Measurements from ENCODE around the gene UBE2U.

UBE2U gene

GRCh38 chr1:64203420-64203819 lies at the start of gene UBE2U:
UBE2U (plus strand) TSS chr1:64203623; CDS start chr1:64204051, 428 bp downstream.
- no peak for DNase-seq (ENCODE audit: low spot score)

GRCh38 chr1:64155278-64155677 lies 48.1 kb upstream of the UBE2U start:
- no peak for DNase-seq (ENCODE audit: low spot score)

GRCh38 chr1:64161357-64161941 lies 42.0 kb upstream of the UBE2U start:
- DNase-seq (ENCODE audit: low spot score), result peak; percentile 51

GRCh38 chr1:64162151-64162550 lies 41.3 kb upstream of the UBE2U start:
- DNase-seq (ENCODE audit: low spot score), result no peak

- no peak for DNase-seq (ENCODE audit: low spot score)
Observed at GRCh38 chr1:64162804-64163203, 40.6 kb upstream of the UBE2U start.

- no peak for DNase-seq (ENCODE audit: low spot score)
Observed at GRCh38 chr1:64163431-64163830, 40.0 kb upstream of the UBE2U start.

- peak; percentile 32 for DNase-seq (ENCODE audit: low spot score)
Observed at GRCh38 chr1:64163970-64164369, 39.5 kb upstream of the UBE2U start.

GRCh38 chr1:64166629-64167028 lies 36.8 kb upstream of the UBE2U start:
- DNase-seq (ENCODE audit: low spot score), result no peak

- no peak for DNase-seq (ENCODE audit: low spot score)
Observed at GRCh38 chr1:64167176-64167575, 36.2 kb upstream of the UBE2U start.

- no peak for DNase-seq (ENCODE audit: low spot score)
Observed at GRCh38 chr1:64171246-64171645, 32.2 kb upstream of the UBE2U start.

GRCh38 chr1:64171797-64172281 lies 31.6 kb upstream of the UBE2U start:
- peak; percentile 32 for DNase-seq (ENCODE audit: low spot score)

GRCh38 chr1:64172458-64172983 lies 30.9 kb upstream of the UBE2U start:
- no peak for DNase-seq (ENCODE audit: low spot score)

GRCh38 chr1:64173336-64173940 lies 30.0 kb upstream of the UBE2U start:
- DNase-seq (ENCODE audit: low spot score), result no peak

GRCh38 chr1:64175639-64176038 lies 27.8 kb upstream of the UBE2U start:
- DNase-seq (ENCODE audit: low spot score), result no peak

- no peak for DNase-seq (ENCODE audit: low spot score)
Observed at GRCh38 chr1:64176659-64177058, 26.8 kb upstream of the UBE2U start.

- no peak for DNase-seq (ENCODE audit: low spot score)
Observed at GRCh38 chr1:64179588-64179987, 23.8 kb upstream of the UBE2U start.

- no peak for DNase-seq (ENCODE audit: low spot score)
Observed at GRCh38 chr1:64182207-64182606, 21.2 kb upstream of the UBE2U start.

GRCh38 chr1:64183395-64184002 lies 19.9 kb upstream of the UBE2U start:
- DNase-seq (ENCODE audit: low spot score), result no peak

GRCh38 chr1:64184003-64184440 lies 19.4 kb upstream of the UBE2U start:
- no peak for DNase-seq (ENCODE audit: low spot score)

GRCh38 chr1:64186138-64186897 lies 17.1 kb upstream of the UBE2U start:
- no peak for DNase-seq (ENCODE audit: low spot score)

GRCh38 chr1:64186898-64187280 lies 16.5 kb upstream of the UBE2U start:
- DNase-seq (ENCODE audit: low spot score), result no peak

- no peak for DNase-seq (ENCODE audit: low spot score)
Observed at GRCh38 chr1:64187646-64188045, 15.8 kb upstream of the UBE2U start.

- DNase-seq (ENCODE audit: low spot score), result no peak
Observed at GRCh38 chr1:64192290-64192689, 11.1 kb upstream of the UBE2U start.

Data from hepatic stellate cell (primary cell).